ENCODE data around the gene BICDL1.

The BICDL1 gene

DNA sequence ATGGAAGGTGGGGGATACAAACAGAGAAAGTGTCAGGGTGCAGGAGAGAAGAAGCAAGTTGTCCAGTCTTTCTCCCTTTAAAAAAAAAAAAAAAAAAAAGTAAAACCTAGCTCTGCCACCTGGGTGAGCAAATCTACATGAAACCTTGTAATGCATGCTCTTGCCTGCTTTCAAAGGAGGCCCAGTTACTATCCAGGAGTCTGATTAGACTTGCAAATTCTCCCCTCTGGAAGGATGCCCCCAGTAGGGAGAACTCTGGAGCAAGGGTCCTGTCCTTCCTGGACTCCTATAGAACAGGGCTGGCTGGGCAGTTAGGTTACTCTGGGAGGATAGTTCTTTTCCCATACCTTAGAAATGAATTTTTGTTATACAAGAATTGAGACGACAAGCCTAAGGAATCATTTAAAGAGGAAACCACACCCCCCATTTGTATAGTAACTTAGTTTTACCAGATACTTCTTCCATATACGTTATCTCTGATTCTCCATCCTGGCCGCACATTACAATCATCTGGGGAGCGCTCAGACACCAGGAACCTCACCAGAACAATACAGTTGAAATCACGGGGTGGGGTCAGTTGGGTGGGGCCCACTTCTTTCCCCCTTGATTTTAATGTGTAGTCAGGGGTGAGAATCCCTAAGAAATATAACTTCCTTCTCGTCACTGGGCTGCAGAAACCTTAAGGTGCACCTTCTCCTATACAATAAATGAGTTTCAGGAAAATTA is 97.0 kb downstream of the BICDL1 start:
- DNase-seq, result no peak

DNA sequence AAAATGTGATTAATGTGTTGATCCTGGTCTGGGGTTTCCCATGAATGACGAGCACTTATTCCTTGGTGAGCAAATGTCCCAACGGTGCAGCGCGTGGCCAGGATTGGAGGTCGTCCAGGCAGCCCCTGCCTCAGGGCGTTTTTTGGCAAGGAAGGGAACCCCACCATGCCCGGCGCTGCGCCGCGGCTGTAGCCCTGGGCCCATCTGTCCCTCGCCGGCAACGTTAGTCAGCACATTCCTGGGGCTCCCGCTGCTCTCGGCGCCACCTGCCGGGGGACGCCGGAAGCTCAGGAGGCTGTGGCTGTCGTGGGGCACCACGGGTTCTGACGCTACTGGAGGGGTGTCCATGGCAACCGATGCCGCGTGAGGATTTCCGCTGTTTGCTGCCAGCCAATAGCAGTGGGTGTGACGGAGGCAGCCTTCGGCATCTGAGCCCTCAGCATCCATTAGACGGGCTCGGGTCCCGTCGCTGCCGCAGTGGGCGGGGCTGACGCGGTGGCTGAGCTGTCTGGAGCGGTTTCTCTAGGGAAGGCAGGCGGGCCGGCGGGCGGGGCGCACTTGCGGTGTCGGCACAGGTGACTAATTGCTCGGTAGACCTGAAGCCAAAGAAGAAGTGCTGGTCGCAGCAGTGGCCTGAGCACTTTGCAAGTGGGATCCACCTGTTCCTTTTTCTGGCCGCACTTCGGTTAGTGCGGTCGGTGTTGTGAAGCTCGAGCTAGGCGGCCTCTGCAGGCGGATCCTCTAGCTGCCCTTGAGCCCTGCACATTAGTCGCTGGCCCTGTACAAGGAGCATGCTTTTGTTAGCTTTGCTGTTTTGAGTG is 98.0 kb downstream of the BICDL1 start:
- DNase-seq, result peak; percentile 100

DNA sequence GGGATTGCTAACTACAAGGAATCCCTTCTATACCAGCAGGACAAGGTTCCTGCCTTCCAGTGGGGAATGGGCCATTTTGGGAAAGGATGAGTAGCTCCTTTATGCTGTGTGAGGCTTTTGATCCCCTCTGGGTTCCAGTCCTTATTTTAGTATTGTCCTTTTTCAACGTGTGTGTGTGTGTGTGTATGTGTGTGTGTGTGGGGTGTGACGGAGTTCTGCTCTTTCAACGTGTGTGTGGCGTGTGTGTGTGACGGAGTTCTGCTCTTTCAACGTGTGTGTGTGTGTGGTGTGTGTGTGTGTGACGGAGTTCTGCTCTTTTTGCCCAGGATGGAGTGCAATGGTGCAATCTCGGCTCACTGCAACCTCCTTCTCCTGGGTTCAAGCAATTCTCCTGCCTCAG is 100.1 kb downstream of the BICDL1 start:
- DNase-seq, result no peak

DNA sequence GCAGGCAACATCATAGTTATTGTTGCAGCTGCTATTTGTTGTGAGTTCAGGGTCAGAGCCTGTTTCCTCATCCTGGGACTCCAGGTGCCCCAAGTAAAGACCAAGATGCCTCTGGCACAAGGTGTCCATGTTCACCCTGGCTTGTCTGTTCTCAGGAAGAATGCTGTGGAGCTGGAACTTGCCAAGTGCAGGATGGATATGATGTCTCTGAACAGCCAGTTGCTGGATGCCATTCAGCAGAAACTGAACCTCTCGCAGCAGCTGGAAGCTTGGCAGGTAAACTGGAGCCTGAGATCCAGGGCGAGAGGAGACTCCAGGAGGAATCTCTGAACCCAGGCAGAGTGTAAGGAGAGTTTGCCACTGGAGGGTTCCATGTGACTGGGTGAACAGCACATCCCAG is 100.8 kb downstream of the BICDL1 start:
- no peak for DNase-seq

DNA sequence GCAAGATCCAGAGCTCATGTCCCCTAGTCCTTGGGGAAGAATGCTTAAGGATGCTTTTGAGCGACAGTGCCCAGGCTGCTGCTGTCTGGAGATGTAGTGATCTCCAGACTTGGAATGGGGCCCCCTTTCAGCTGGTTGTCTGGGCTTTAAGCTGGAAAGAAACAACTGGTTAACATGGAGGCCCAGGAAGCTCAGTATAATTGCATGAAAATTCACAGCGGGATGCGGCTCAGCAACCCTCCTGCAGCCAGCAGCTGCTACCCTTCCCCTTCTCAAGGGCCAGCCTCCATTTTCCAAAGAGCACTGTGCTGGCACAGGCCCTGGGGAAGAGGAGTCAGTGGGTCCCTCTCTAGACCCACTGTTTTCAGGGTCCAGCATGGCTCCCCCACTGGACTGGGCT is 101.2 kb downstream of the BICDL1 start:
- no peak for DNase-seq

DNA sequence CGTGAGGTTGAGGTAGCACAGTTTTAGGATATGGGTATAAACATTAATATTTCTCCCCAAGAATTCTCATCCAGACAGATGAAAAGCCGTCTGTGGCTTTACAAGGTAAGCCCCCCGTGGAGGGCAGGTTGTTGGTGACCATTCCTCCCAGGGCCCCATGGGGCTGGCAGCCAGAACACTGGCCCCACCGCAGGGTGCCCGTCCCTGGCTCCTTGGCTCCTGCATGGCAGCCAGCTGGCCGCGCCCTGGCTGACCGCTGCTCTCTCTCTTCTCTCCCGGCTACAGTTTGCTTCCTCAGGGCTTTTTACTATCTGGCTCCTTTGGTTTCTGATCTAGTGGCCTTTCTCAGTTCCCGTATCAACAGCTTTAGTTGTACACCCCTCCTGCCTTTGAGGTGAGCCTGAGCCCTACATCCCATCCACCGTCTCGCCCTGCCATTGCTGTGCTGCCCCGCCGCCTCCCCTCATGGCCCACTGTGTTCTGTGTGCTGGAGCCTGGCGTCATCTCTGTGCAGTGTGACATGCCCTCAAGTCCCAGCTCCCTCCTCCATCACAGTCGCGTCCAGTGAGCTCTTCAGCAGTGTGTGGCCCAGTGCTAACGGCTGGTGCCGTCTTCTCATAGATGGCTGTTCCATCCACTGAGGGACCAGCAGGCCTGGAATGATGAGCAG is 101.7 kb downstream of the BICDL1 start:
- no peak for DNase-seq

DNA sequence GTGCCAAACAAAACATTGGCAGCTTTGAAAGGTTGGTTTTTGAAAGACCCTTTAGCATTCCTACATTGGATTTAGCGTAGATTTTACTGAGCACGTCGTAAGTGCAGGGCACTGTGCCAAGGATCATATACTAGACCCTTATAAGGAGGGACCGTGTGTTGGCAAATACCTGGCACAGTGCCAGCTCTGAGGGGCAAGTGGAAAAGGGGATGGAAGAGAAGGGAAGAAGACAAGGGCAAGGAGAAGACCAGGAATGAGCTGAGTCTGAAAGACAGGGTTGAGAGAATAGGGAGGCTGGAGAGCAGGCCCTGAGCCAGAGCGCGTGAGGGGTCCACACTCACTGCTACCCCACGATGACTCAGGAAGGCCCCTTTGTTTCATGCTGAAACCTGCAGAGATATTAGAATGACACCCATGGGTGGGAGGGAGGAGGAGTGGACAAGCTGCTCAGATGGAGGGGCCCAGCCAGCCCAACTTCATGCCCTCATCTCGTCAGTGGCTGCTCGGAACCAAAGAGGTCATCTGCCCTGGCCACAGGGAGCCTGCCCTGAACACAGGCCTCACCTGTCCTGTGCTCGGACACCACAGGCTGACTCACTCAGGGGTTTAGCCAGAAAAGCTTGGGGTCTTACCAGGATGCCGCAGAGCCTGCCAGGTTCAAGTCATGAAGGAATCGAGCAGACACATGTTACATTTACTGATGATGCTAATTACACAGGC is 102.5 kb downstream of the BICDL1 start:
- DNase-seq, result no peak

DNA sequence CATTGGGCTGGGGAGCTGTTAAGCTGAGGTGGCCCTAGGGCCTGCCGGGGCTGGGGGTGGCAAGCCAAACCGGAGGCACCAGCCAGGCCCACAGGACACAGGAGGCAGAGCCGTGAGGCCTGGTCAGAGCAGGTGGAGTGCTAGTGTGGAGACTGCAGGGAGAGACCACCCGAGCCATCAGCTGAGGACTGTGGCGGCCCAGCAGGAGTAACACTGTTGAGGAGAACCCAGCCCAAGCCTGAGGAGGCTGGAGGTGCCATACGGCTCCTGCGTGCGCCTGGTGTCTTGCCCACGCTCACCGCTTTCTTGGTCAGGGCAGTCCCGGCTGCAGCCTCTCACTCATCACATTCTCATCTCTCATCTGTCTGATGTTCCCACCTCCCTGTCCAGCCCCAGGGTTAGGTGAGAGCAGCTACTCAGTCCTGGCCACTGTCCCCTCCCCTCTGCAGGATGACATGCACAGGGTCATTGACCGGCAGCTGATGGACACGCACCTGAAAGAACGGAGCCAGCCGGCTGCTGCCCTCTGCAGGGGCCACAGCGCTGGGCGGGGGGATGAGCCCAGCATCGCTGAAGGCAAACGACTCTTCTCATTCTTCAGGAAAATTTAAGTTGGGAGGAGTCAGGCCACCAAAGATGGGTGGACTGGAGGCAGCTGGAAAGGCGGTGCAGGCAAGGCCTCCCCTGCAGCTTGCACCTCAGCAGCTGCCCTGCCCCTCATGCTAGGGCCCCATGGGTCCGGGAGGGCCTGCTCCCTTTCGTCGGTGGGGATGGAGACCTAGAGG is 103.7 kb downstream of the BICDL1 start:
- DNase-seq, result no peak

DNA sequence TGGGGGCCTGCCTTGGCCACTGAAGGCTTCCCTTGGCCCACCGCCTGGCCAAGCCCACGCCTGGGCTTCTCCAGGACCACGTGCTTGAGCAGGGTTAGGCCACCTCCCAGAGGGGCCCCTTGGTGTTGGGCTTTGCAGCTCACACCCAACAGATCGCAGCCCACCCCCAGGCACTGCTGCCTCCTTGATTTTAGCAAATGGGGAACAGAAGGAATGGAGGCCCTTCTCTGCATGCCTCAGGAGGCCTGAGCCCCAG is 104.2 kb downstream of the BICDL1 start:
- DNase-seq, result no peak

DNA sequence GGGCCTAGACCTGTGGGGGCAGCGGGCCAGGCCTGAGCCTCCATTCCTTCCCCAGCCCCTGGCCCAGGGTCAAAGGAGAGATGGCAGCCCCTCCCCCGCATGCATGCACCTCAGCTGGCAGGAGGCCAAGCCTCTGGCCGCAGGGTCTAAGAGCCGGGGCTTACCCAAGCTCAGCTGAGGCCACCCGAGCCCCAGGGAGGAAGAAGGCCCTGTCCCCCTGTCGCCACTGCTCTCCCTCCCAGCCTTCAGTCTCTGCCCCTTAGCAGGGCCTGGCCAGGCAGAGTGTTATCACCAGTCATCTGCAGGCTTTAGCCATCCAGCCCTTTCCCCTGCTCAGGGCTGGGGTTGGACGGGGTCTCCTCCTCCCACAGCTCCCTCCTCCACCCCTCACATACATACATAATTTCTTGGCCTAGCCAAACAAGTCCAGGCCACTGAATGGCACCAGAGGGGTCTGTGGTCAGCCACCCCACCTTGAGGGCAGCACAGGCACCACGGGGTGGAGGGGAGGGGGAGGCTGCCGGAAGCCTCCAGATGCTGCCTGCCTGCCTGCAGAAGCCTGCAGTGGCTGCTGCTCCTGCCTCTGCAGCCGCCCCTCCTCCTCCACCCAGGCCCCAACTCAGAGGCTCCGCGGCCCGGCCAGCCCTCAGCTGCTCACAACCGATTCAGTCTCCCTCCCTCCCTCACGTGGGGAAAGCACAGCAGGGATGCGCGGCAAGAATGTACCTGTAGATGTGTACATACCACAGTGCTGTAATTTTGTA is 104.7 kb downstream of the BICDL1 start:
- DNase-seq, result no peak

DNA sequence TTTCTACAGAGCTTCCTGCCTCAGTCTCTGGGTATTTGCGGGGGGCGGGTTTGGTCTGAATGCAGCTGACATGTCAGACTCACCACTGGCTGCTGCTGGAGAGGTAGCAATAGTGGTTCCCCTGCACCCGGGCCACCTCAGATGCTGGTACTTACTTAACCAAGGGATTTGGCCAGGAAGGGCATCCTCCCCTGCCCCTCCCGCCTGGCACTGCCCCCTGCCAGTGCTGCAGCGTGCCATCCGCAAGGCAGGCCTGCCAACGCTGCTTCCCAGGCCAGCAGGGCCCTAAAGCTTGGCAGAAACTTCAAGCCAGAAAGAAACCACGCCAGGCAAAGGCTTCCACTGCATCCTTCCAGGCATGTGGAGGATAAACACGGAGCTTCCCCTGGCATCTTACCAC is 105.4 kb downstream of the BICDL1 start:
- no peak for DNase-seq

DNA sequence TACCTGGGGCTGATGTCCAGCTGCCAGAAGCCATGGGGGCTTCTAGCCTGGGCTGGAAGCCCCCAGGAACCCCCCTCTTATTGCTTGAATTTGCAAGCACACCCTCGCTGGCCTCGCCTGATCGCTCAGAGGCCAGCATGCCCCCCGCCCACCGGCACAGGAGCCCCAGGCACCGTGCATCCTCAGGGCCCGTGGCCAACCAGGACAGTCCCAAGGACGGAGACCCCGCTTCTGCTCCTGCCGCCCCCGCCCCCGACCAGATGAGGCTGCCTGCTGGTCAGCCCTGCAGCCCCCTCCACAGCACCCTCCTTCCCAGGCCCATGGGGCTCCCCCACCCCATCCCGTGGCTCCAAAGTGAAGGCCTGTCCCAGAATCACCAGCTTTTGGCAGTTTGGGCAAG is 106.3 kb downstream of the BICDL1 start:
- DNase-seq, result no peak

DNA sequence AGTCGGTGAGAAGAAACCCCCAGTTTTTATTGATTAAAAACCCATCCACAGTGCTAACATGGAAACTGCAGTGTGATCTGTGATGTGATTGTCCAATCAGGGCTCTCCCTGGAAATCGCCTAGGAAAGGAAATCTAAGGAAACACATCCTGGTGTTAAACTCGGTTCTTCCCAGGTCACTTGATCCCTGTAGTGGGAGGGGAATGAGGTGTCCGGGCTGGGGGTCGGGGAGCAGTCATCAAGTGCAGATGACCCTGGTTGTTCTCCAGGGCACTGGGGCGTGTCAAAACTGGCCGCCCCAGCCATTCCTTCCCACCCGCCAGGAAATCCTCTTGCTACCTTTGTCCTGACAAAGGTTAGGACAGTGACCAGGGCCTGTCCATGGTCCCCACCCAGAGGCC is 106.7 kb downstream of the BICDL1 start:
- DNase-seq, result no peak

DNA sequence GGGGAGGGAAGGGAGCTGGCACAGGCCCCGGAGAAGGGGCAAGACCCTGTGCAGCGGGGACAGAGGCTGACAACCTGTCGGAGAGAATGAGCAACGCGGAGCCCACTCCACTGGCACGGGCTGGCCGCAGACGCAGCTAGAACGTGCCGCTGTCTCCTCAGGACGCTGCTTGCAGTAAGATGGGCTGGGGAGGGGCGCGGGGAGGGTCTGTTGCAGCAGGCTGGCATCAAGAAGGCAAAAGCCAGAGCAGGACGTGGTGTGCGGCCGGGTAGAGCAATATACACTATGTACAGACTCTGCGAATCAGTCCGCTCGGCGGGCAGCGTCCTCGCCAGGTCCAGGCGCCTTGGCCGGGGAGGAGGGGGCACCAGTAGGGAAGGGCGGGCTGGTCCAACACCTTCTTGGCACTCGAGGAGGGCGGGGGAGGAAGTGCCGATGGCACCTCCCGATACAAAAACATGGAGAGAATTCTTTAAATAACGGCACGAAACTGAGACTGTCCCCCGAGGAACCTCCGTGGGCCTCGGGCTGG is 107.7 kb downstream of the BICDL1 start:
- no peak for DNase-seq

DNA sequence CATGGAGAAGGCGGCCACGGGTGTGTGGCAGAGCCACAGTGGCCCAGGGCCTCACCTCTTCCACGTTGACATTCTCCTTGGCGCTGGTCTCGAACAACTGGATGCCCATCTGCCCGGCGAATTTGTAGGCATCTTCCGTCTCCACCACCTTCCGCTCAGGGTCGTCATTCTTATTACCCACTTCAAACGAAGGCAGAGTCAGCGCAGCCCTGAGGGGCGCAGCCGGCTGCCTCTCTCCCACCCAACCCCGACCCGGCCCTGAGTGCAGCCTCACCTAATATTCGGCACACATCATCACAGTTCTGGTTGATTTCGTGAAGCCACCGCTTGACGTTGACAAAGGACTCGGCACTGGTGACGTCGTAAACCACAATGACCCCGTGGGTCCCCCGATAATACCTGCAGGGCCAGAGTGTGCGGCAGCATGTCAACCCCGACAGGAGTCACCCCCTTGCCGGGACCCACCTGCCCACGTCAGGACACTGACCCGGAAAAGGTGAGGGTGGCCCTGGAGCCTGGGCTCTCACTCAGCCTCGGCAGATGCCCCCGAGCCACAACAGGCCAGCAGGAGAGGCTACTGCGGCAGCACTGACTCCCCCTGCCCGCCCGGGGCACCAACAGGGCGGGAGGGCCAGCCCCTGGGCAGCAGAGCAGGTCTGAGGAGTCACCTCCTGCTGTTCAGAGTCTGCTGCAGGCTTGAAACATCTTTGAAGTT is 109.9 kb downstream of the BICDL1 start:
- no peak for DNase-seq

DNA sequence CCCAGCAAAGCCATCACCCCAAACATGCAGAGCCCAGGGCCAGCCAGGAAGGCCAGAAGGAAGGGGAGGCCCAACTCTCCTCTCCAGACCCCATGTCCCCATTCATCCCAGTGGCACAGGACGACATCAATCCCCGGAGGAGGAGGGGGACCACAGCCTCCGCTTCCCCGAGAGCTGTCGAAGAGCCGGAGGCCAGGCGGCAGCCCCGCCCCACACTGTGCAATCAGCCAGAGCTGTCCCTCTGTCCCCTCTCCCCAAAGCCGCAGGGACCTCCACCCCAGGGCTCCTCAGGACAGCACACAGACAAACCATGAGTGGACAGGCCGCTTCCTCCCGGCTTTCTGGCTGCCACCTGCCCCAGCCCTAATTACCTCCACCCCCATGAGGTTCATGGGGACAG is 110.7 kb downstream of the BICDL1 start:
- no peak for DNase-seq

DNA sequence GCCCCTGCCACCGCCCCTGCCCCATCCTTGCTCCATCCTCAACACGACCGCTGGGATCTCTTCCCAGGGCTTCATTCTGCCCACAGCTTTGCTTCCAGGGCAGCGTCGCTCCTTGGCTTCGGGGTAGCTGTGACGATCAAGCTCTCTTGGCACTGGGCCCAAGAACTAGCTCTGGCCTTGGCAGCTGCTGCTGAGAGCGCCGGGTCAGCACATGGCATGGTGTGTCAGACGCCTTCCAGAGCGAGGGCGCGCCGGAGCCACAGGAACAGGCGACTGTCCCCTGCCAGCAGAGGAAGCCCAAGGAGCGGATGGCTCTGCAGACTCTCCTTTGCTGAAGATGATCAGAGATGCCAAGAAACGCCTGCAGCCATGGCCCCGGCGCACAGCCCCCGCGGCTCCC is 111.6 kb downstream of the BICDL1 start:
- DNase-seq, result no peak

DNA sequence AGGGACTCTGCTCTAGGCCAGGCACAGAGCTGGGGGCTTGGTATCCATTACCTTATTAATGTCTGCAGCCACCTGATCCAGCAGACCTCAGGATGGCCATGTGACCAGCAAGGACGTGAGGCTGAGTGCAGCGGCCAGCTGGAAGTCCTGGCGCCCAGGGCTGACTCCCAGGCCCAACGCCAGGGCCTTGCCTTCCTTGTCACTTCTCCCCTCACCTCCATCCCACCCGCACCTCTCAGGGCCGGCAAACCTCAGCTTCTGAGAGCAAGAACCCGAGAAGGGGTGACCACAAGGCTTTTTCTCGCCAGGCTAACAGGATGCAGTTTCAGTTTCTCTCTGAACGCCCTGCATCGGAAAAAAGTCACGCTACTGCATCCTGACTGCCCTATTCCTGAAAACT is 112.1 kb downstream of the BICDL1 start:
- DNase-seq, result no peak

DNA sequence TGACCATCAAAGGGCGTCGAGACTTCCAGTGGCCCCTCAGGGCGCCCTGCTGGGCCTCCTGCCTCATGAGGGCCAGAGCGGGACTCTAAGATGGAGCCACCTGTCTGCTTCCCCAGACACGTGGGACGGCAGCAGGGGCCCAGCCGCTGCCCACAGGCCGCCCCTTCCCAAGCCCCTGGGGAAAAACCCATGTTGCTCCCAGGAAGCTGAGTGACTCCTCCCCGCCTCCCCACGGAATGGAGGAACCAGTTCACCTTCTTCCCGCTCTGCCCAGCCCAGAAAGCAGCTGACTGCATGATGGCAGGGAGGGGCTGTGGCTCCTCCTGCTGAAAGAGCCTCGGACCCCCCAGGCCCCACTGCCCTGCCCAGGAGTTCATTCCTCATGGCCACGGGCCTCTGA is 112.6 kb downstream of the BICDL1 start:
- DNase-seq, result no peak

DNA sequence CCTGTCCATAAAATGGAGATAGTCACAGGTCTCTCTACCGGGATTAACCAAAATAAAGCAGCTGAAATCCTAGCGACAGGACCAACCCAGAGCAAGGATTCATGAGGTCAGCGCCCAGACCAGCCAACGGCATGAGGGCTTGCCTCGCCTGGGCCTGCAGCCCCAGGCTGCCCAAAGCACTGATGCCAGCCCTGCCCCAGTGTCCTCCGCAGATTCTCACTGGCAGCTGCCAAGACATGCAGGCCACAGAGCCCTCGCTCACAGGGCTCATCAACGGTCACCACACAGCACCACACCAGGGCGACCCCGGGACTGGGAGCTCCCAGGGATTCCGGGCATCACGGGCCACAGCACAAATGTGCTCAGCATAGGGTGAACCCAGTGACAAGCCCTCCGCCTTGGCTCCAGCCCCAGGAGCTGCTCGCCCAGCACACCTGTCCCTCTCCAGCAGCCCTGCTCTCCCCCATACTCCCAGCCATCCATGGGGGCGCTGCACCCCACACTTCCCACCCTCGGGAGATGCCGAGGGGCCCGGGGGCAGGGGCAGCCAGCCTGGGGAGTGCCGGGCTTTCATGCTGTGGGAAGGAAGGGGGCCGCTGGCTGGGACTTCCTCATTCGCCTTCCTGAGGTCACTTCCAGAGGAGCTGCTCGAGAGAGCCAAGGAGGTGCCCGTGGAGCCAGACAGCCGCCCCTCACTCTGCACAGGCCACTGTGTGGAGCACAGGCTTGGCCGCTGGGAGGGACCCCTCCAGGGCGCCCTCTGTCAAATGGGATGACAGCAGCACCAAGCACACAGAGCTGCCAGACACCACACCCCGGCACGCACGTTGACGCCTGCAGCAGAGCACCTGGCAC is 113.4 kb downstream of the BICDL1 start:
- no peak for DNase-seq
